ENCODE results near the gene RXRA. TPM values are rescaled to one million over a fixed set of nuclear protein-coding genes. Genes with fewer than 3 reads are reported as not detected.

Gene RXRA
- total and polyA plus RNA-seq, 2 donors (not counting 1 experiment from before 2014, with no cell fraction given): 2.6 to 6.8 TPM

DNA sequence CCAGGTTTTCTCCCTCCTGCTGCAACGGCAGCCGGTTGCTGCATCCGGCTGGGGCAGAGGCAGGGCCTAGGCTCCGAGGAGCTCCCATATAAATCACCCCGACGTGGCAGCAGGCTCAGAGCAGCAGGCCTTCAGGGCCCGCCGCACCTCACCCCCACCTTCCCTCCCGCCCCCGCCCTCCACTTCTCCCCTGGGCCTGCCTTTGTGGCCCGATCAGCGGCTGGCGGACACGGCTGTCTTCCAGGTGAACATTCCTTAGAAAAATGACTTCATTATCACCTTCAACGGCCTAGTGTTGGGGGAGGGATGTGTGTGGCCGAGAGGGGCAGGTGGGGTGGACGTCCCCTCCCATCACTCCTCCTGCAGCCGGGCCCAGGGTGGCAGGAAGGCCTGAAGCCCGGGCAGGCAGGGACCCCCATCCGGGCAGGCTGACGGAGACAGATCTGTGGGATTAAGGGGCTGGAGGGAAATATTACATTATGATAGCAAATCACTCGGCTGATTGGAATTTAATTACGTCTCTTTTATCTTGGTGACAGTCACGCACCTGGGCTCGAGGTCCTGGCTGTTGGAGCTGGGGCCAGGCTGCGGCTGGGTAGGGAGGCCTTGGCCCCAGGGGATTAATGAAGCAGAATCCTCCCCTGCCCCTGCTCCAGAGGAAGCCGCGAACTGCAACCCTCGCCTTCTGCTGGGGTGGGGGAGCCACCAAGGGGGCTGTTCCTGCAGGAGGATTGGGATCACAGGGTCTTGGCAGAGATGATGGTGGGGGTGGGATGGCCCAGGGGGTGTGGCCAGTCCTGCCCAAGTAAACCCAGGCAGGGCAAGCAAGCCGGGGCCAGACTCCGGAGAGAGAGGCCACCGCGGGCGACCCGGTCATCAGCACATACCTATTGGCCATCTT is 38.4 kb upstream of the RXRA start:
- Mint-ChIP-seq H3K9me3 (ENCODE audit: insufficient read depth) (no peaks in the 10 kb centered on the region), H3K27ac (no peak overlapping the region), H3K4me1 (peaks cover 14% of the 10 kb centered on the region), H3K4me3 (no peak overlapping the region), H3K27me3 (peaks cover 34% of the 10 kb centered on the region)
- H3K9me3 ChIP-seq (ENCODE audit: control extremely low read depth in 1 of 3, control insufficient read depth in 2 of 3, insufficient read depth in 1 of 3, low read length in 2 of 3): peaks cover 0 to 14% (median 0%) of the 10 kb centered on the region in 3 donors
- peaks cover 10 to 16% of the 10 kb centered on the region in 2 donors for H3K4me1 ChIP-seq (ENCODE audit: control insufficient read depth in 2 of 2, insufficient read depth in 2 of 2, low read length in 2 of 2)
- H3K36me3 ChIP-seq (replicated peaks in 1 of 2; ENCODE audit: control extremely low read depth in 1 of 2, control insufficient read depth in 1 of 2, extremely low read depth in 1 of 2, insufficient read depth in 2 of 2, low read length in 1 of 2): no peaks in the 10 kb centered on the region
- no peak for DNase-seq
- no peaks in the 10 kb centered on the region for H3K79me2 ChIP-seq (ENCODE audit: control insufficient read depth, insufficient read depth, low read length)
- peaks cover 0 to 18% (median 6%) of the 10 kb centered on the region in 4 experiments for H3K27me3 ChIP-seq (replicated peaks in 1 of 4; ENCODE audit: control extremely low read depth in 1 of 4, control insufficient read depth in 3 of 4, insufficient read depth in 4 of 4, low read length in 3 of 4)
- no peak overlapping the region for H3K4me3 ChIP-seq (ENCODE audit: control extremely low read depth in 1 of 5, extremely low read depth in 1 of 5, insufficient read depth in 1 of 5, low read depth in 2 of 5, low read length in 4 of 5)
- no peak overlapping the region for H3K9ac ChIP-seq (ENCODE audit: low read length)
- no peak overlapping the region for H2AFZ ChIP-seq (ENCODE audit: insufficient read depth, low read depth, low read length, poor library complexity, severe bottlenecking)
- no peak overlapping the region for H3K27ac ChIP-seq (ENCODE audit: low read length in 2 of 2)
- POLR2A ChIA-PET: no interaction called here
- ATAC-seq (ENCODE audit: low read depth): no peak
- WGBS (ENCODE audit: insufficient coverage): 48% methylated on average over 11 of the region's 35 CpGs
- TF ChIP-seq EZH2 (IDR thresholded peaks at IDR 0.05; ENCODE audit: borderline replicate concordance, insufficient read depth, low read depth, low read length, poor library complexity, severe bottlenecking) (no peak), CTCF (IDR thresholded peaks at IDR 0.05) (no peak)
- no peaks in the 10 kb centered on the region for H4K20me1 ChIP-seq (ENCODE audit: control insufficient read depth, insufficient read depth, low read length, poor library complexity, severe bottlenecking)
- CTCF ChIA-PET: interaction anchor here (1.7 kb wide), 1 partner anchor 161 kb away, joined by 4 read pairs; no protein-coding TSS in a partner anchor
- H3K4me2 ChIP-seq (replicated peaks; ENCODE audit: low read depth, low read length, poor library complexity, severe bottlenecking): no peak overlapping the region
- intact Hi-C loops (cut with micrococcal nuclease): no loop called here

DNA sequence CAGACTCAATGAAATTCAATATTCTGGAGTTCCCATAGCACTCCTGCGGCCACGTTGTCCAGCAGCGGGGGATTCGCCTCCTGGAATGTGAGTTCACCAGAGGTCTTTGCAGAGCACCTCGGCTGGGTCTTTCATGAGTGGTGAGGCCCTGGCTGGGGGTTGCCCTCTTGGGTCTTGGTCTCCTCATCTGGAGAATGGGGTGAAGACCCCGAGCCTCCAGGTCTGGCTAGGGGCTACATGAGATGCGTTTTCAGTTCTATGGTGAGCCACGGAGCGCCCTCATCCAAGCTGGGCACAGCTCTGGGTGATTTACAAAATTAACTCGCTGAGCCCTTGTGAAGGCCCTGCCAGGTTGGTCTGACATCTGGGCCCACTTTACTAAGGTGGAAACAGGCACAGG is 37.5 kb upstream of the RXRA start:
- no peak for TF ChIP-seq CTCF (IDR thresholded peaks at IDR 0.05)
- TF ChIP-seq EZH2 (IDR thresholded peaks at IDR 0.05; ENCODE audit: borderline replicate concordance, insufficient read depth, low read depth, low read length, poor library complexity, severe bottlenecking): no peak
- no peaks in the 10 kb centered on the region for H3K9me3 Mint-ChIP-seq (ENCODE audit: insufficient read depth)
- intact Hi-C loops (cut with micrococcal nuclease): no loop called here
- H3K9ac ChIP-seq (ENCODE audit: low read length): no peak overlapping the region
- H3K9me3 ChIP-seq (ENCODE audit: control extremely low read depth in 1 of 3, control insufficient read depth in 2 of 3, insufficient read depth in 1 of 3, low read length in 2 of 3): peaks cover 0 to 14% (median 0%) of the 10 kb centered on the region in 3 donors
- H3K4me2 ChIP-seq (replicated peaks; ENCODE audit: low read depth, low read length, poor library complexity, severe bottlenecking): no peak overlapping the region
- ChIA-PET CTCF (no interaction called here), POLR2A (interaction anchor here (0.6 kb wide), 1 partner anchor 1229 kb away, joined by 8 read pairs; no protein-coding TSS in a partner anchor)
- no peak overlapping the region for H3K27ac Mint-ChIP-seq
- H4K20me1 ChIP-seq (ENCODE audit: control insufficient read depth, insufficient read depth, low read length, poor library complexity, severe bottlenecking): no peaks in the 10 kb centered on the region
- H3K4me3 Mint-ChIP-seq: no peak overlapping the region
- peaks cover 0 to 16% (median 6%) of the 10 kb centered on the region in 4 experiments for H3K27me3 ChIP-seq (replicated peaks in 1 of 4; ENCODE audit: control extremely low read depth in 1 of 4, control insufficient read depth in 3 of 4, insufficient read depth in 4 of 4, low read length in 3 of 4)
- no peak overlapping the region for H3K4me3 ChIP-seq (ENCODE audit: control extremely low read depth in 1 of 5, extremely low read depth in 1 of 5, insufficient read depth in 1 of 5, low read depth in 2 of 5, low read length in 4 of 5)
- peaks cover 31% of the 10 kb centered on the region for H3K27me3 Mint-ChIP-seq
- no peaks in the 10 kb centered on the region for H3K36me3 ChIP-seq (replicated peaks in 1 of 2; ENCODE audit: control extremely low read depth in 1 of 2, control insufficient read depth in 1 of 2, extremely low read depth in 1 of 2, insufficient read depth in 2 of 2, low read length in 1 of 2)
- H3K4me1 Mint-ChIP-seq: peaks cover 22% of the 10 kb centered on the region
- 96% methylated on average over 10 of the region's 10 CpGs for WGBS (ENCODE audit: insufficient coverage)
- H3K4me1 ChIP-seq (ENCODE audit: control insufficient read depth in 2 of 2, insufficient read depth in 2 of 2, low read length in 2 of 2): peaks cover 18 to 25% of the 10 kb centered on the region in 2 donors
- no peak overlapping the region for H3K27ac ChIP-seq (ENCODE audit: low read length in 2 of 2)
- H2AFZ ChIP-seq (ENCODE audit: insufficient read depth, low read depth, low read length, poor library complexity, severe bottlenecking): no peak overlapping the region
- ATAC-seq (ENCODE audit: low read depth) (no peak), DNase-seq (no peak)
- no peaks in the 10 kb centered on the region for H3K79me2 ChIP-seq (ENCODE audit: control insufficient read depth, insufficient read depth, low read length)
